Suppressor macrophage treated with lipopolysaccharide for 4 hours (primary cell): ENCODE measurements around the gene SLC17A6.

ENCODE experiments used
- DNase-seq: peaks from one replicate; pipeline ENCODE4 v3.0.0-alpha.2; 2020

Gene SLC17A6

DNA sequence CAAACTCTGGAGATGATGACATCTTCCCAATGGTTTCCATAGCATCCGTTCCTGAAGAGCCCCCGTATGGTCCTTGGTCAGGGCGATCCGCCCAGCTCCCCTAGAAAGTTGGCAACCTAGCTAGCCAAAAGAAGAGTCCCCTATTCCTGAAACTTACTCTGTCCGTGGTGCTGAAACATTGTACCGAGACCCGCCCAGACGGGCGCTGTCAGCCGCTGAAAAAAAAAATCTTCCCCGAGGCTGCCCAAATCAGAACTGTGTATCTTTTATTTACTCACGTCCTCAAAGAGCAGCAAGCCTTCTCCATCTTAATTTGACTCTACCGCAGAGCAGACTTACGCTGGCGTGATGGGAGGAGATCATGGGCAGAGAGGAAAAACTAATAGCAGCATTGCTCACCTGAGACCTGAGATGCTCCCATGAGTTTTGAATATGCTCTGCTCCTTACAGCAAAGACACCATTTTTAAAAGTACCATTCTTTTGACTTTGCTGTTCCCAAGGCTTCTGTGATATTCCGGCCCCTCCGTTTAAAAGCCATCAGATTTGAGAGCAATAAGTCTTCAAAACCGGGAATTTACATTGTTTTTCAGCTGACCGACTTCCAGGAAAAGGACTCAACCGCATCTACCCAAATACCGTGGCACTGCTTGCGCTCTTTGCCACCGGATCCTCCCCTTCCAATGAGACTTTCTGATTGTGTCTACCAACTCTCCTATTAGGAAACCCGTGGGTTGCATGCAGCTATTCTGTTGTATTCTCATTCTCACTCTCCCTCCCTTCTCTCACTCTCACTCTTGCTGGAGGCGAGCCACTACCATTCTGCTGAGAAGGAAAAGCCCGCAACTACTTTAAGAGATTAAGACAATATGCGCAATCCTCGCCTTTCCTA lies at the start of gene SLC17A6:
TSS of gene SLC17A6 (plus strand) at position 786 of the 890 bp plus-strand sequence. CDS start 153 bp downstream, outside the sequence.
- peak; percentile 23 for DNase-seq

DNA sequence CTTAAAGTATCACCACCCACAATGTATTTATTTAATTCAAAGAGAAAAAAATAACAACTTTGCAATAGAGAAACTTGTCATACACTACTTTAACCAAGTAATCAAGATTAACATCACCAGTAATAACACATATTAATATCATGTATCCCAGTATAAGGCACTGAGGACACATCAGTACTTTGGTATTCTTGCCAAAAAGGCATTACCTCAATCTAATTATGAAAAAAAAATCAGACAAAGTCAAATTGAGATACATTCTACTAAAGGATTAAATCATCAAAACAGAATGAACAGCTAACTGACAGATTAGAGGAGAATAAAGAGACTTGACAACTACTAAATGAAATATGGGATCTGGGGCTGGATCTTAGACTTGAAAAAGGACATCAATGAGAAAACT lies 35.8 kb upstream of the SLC17A6 start:
- no peak for DNase-seq

DNA sequence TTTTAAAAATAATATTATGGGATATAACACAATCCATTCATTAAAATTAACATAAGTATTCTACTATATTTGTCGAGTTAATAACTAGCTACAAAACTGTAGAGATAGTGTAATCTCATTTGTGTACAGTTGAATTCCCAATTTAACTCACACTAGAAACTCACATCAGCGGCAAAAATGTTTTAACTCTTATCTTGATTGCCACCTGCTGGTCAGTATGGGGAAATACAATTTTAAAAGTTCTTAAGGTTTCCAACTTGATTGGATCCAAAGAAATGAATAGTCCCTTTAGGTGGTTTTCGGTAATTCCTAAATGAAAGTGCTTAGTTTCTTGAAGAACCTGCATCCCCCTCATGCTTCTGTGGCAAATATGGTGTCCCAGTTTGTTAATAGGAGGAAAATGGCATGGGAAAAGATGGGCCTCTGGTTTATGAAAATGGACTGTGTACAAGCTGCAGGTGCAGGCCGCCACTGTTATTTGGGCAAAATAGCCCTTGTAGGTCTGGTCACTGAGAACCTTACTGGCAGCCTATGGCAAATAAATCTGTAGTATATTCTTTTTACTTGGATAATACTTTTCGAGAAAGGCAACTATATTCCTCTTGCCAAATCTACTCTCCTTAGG lies 33.7 kb upstream of the SLC17A6 start:
- peak; percentile 63 for DNase-seq

DNA sequence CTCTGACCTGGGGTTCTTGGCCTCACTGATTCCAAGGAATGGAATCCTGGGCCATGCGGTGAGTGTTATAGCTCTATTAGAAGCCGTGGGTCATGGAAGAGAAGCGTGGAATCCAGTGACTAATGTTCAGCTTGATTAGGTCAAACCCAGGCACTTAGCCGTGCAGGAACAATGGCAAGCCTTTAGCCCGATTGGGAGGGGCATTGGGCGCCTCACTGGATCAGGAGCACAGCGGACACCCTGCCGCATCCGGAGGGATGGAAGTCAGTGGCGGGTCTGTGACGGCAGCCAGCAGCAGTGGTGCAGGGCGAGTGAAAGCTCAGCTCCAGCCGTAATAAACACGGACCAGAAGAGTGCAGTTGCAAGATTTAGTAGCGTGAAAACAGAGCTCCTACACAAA lies 20.5 kb upstream of the SLC17A6 start:
- DNase-seq: no peak

DNA sequence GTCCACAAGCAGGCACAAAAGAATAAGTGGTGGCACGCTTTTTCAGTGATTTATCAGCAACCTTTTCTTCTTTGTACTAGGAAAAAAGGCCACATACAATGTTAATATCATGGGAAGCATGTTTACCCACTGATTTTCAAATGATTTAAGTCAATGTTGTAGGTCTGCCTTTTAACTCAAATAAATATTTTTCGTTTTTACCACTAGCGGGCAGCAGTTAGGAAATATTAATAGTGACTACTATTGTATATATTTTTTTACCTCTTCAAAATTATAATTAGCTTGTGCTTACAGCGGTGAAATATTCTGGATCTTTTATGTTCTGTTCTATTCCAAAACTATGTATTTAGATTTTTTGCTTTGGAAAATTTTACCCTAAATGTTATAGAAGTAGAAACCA lies 6.4 kb upstream of the SLC17A6 start:
- no peak for DNase-seq

DNA sequence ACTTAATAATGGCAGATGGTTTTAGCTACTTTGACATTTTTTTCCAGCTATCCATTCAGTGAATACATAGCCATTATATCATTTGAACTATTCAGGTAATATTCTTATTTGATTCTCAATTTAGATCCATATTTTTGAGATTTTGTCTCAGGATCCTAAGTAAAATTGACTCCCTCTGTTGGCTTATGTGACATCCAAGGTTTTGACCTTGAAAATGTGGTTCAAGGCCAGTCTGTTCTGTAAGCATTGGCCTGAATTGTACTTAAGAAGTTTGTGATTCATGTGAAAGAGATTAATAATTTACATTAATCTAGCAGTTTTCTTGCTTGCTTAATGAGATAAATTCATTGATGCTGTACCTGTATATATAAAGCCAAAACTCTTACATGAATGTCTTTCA lies 1.6 kb upstream of the SLC17A6 start:
- DNase-seq: no peak

DNA sequence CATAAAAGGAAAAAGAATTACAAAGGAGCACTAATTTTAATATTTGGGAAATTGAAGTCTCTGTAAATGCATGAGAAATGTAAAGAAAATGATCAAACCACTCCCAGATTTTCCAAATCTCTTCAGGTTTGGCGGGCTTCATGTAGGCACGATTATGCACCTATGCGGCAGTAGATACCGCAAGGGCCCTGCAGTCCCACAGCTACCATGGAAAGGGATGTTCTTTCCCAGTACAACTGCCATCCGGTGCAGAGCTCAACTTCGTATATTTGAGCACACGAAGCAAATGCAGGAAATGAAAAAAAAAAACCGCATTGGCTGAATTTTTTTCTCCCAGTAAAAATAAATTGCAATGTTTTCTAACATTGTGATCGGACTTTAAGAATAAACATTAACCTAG lies 1.4 kb downstream of the SLC17A6 start:
- DNase-seq: no peak

DNA sequence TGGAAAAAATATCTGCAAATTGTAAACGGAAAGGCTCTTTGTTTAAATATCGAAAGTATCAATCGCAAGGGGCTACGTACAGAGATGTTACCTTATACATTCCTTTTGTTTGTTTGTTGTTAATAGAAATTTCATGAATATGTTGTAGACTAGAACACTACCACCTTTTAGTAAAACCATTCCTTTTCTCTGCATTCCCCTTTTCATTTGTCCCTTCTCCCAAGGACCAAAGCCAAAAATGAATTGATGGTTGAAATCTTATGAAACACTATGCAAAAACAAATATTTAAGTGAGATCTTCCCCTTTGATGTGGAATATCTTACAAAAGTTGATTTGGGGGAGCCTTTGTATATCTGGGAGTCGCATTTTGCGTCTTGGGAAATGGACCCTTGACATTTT lies 2.1 kb downstream of the SLC17A6 start:
- DNase-seq: no peak

DNA sequence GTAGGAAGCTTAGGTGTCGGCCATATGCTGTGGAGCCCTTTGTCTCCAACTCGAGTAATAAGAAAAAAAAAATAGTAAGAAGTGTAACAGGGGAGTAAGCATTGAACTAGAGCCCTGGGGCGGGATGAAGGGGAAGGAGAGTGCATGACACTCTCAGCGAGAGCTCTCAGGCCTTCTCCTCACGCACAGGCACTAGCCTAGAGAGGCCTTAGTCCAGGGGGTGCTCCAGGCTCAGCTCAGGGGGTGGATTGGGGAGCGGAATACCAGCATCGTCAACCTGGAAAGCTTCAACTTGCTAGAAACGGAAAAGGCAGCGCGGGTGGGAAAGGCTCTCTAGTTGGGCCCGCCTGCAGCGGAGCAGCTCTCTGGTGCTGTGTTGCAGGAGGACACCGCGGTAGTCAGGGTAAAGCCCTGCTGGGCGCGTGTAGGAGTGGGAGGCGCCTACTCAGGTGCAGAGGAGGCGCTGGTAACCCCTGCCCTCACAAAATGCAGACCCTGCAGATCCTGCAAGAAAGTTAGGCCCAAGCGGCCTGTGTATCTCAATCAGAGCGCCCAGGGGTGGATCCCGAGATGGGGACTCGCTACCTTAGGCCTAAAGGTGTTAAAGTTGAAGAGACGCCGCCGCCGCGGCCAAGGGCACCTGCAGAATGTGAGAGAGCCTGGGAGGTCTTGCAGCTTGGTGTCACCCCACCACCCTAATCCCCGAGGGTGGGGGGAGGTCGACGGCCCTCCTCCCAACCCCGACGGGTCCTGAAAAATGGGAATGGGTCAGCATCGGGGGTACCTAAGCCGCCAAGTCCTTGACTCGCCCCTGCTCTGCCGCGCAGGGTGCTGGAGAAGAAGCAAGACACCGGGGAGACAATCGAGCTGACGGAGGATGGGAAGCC lies 2.8 kb downstream of the SLC17A6 start:
- DNase-seq: no peak

DNA sequence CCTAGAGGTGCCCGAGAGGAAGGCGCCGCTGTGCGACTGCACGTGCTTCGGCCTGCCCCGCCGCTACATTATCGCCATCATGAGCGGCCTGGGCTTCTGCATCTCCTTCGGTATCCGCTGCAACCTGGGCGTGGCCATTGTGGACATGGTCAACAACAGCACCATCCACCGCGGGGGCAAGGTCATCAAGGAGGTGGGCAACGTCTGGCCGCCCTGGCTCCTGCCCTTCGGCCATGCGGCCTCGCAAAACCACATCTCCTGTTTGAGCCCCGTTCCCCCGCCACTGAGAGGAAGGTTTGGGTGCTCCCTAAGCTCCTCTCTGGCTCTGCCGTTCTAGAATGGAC lies 3.4 kb downstream of the SLC17A6 start:
- no peak for DNase-seq

DNA sequence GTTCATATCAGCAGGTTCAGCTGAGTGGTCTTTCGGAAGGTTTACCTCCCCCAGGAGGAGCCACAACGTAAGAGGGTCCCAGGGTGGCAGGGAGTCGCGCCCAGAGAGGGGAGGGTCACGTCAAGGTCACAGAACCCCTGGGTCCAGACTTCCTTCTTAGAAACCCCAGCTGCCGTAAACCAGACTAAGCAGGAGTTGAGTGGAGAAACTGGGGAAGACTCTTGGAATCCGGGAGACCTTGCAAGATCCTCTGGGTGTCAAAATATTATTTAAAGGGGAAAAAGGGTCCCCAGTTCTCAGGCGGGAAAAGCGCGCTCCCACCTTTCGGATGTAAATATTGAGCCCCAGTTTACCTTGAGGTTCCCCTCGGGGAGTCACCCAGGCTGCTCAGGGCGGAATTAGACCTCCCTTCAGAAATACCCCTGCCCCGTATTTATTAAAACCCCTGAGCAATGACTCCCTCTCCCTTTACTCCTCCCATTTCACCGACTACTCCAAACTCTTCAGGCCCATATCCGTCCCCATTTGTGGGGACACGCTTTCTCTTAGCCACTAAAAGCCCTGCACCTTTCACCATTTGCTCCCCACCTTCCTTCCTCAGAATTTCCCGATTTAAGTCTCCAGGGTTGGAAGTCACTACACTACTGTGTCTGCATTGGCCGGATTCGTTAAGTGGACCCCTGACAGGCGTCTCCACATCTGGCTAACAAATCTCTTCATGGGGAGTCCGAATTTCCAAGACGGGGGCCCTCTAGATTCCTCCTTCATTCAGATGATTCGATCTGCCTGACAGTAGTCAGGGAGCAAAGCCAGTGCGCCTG lies 4.2 kb downstream of the SLC17A6 start:
- DNase-seq: no peak

DNA sequence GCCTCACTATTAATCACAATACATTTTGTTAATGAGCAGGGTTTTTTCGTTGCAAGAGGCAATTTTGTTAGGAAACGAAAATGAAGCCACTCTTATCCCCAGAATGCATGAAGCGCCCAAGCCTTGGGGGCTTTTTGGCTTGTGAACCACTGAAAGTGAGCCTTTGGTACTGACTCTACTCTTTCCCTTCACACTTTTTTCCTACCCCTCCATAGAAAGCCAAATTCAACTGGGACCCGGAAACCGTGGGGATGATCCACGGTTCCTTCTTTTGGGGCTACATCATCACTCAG lies 4.8 kb downstream of the SLC17A6 start:
- DNase-seq: no peak

DNA sequence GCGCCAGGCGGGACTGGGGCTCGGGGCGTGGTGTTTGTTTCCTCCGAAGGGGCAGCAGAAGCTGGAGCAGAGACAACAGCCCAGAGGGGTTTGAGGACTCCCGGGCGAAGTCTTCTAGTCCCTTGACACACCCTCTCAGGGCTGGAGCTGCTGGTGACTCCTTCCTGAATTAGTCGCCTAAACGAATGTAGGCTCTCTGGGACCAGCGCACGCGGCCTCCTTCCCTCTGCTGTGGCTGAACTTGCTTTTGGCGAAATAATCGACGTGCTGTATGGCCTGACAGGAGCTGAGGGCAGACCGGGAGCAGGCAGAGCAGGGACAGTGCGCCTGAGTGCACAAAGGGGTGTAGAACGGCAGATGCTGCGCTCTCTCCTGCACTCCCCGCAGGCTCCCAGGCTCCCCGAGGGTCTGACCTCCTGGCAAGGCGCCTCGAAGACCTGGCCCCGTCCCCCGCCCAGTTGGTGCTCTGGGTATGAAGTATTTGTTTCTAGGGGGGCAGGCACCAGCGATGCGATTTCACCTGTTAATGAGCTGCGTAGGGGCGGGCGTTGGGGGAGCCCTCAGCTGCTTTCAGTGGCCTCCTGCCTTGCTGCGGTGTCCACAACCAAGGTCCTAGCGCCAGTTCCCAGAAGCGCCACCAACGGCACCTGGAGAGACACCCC lies 5.3 kb downstream of the SLC17A6 start:
- DNase-seq: no peak

DNA sequence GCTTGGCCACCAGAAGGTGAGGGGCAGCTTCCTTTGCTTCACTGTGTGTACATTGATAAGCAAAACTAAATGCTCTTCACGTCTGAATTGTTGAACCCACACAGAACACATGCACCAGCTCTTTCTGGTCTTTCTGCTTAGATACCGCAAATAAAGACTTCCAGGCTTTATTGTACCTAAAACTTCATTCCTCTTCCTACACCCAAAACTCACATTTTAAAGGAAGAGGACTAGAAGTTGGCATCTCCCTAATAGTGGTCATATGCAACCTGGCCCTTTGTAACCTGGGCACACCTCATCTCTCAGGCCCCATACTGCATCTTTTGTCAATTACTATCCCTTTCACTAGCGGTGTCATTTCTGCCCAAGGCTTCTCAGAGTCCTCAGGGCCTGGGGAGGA lies 5.9 kb downstream of the SLC17A6 start:
- no peak for DNase-seq

DNA sequence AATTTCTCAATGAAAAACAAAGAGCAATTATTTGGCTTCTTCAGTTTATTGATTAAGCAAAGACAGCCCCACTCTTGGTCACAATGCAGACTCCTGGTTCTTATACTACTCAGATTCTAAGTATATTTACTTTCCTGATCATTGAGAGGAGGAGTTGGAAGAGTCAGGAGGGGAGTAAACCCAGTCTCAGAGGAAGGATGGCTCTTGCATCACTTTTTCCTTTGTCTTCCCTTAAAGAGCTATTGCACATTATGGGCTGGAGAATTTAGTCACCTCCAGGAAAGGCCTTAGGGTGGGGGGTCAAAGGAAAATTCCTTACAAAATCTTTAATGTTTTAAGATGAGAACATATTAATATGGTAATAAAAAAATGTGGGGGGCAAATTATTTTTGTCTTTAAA lies 8.1 kb downstream of the SLC17A6 start:
- DNase-seq: no peak

DNA sequence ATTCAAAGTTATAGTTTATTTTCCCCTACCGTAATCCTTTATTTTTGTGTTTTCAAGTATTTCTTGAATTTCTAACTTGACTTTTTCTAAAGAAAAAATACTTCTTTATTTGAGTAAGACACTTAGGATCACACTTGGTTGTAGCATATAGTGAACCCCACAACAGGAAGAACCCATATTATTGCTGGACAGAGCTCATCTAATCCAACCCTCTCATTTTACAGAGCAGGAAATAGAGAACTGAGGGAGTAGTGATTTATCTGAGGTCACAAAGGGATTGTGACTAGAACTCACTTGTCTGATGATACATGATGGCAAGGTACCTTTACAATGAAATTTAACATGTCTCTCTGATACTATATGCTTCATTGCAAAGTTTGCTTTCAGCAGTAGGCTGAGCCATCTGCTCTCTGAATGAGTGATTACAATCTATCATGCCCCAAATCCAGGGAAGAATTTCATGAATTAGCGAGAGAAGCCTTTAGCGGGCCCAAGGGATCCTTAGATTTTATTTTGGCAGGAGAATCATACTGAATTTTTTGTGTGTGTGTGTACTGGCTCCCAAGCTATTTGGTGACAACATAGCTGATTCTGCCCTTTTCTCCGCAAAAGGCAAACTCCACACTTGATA lies 9.8 kb downstream of the SLC17A6 start:
- DNase-seq: no peak

DNA sequence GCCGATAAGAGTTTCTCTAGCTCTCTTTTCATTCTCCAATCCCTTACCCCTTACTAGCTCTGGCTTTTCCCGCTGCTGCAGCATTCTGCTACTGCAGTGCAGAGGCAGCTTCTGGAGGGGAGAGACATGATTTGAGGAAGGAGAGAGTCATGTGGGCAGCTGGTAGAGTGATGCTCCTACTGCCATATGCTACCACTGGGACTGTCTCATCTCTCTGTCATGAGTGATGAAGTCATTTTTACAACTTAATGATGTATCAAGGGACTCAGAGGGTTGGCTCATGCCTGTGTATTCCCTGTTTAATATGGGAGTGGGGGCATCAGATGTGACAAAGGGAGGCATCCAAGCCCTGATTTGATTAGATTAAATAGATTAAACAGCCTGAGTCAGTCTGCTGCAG lies 11.3 kb downstream of the SLC17A6 start:
- no peak for DNase-seq

DNA sequence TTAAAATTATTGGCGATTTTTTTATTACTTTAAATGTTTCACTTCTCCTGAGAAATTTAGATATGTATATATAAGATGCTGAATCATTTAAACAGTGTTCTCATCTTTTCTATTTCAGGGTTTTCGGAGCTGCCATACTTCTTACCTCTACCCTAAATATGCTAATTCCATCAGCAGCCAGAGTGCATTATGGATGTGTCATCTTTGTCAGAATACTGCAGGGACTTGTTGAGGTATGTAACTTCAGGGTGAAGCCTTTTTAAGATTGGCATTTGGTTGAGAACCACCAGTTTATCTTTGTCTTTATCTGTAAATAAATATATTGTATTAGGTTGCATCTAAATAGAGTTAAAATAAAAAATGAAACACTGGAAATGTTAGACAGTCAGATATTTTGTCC lies 21.1 kb downstream of the SLC17A6 start:
- no peak for DNase-seq

DNA sequence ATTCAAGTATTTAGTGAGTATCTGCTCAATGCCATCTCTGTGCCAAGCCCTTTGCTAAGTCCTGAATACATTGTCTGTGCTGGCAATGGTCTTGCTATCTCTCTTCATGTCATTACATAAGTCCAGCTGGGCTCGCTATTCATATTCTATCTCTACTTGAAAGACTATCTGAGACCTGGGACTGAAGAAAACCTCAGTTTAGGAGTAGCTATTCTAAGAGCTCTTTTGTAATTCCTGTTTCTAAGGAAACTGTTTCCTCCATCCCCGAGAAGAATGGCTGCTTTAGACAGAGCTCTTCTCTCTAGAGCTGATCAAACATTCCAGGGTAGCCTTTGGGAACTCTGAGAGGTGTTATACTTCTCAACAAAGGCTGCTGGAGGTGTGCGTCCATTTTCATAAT lies 33.0 kb downstream of the SLC17A6 start:
- DNase-seq: no peak

DNA sequence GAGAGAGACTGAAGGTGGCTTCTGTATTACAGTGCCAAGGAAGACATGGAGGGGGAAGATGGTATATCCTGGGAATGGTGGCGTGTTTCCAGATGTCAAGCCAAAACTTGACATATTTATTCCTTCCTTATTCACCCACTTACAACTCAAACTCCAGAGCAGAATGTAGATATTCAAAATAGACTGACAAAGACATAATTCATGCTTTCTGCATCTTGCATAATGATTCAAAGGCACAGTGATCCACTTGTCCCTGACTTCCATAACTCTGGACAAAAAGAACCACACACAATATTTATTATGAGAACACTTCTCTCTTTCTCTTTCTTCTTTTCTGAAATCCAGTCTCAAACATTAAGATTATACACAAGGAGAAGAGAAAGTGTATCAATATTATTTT lies 48.9 kb downstream of the SLC17A6 start:
- DNase-seq: no peak

DNA sequence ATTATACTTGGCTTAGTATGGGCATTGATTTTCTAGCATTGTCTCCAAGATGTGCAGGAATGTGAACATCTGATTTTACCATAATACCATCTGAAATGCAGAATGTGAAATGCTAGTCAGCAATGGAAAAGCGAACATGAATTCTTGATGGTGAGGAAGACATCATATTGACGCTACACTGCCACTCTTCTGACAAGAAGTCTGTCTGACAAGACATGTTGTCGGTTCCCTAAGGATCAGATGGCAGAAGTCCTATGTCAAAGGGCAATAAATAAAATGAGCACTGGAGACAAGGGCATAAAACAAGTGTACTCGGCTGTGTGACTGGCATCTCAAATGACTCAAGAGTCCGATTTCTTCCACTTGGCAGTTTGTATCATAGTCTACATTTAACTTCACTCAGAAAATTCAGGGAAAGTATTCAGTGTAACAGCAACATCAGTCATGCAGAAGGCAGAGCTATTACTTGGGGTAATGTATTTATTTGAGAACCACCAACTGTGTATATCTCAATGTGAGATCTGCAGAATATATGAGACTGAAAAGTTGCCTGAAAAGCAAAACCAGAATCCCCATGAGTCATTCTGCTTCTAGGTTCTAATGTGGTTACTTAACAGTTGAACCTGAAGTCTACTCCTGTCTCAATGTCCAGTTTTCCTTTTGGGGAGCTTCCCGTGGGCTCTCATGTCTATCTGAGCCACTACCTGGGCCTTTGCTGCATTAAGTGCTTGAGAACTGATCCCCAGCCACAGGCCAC lies 51.5 kb downstream of the SLC17A6 start:
- DNase-seq: no peak
